ENCODE results near the gene OTUD7B.
"Not testable (repeated sequence)": the region's sequence is repeated elsewhere in the genome, so short reads cannot be mapped to it uniquely, and the experiment has no call there.

OTUD7B gene

GRCh38 chr1:150003801-150004200, 6.7 kb downstream of the OTUD7B start:
- DNase-seq (ENCODE audit: low spot score), result no peak

- no peak for DNase-seq (ENCODE audit: low spot score)
These were observed 8.3 kb downstream of the OTUD7B start for GRCh38 chr1:150002217-150002616.

GRCh38 chr1:150001415-150001814, 9.1 kb downstream of the OTUD7B start:
- no peak for DNase-seq (ENCODE audit: low spot score)

GRCh38 chr1:149997585-149998262, 12.8 kb downstream of the OTUD7B start:
- DNase-seq (ENCODE audit: low spot score), result peak; percentile 84

GRCh38 chr1:149995927-149996326, 14.6 kb downstream of the OTUD7B start:
- DNase-seq (ENCODE audit: low spot score), result no peak

- no peak for DNase-seq (ENCODE audit: low spot score)
These were observed 16.8 kb downstream of the OTUD7B start for GRCh38 chr1:149993764-149994163.

- no peak for DNase-seq (ENCODE audit: low spot score)
These were observed 17.3 kb downstream of the OTUD7B start for GRCh38 chr1:149993181-149993580.

- no peak for DNase-seq (ENCODE audit: low spot score)
These were observed 23.3 kb downstream of the OTUD7B start for GRCh38 chr1:149987297-149987595.

GRCh38 chr1:149986486-149987296, 23.8 kb downstream of the OTUD7B start:
- no peak for DNase-seq (ENCODE audit: low spot score)

GRCh38 chr1:149979972-149980540, 30.5 kb downstream of the OTUD7B start:
- no peak for DNase-seq (ENCODE audit: low spot score)

- no peak for DNase-seq (ENCODE audit: low spot score)
These were observed 31.1 kb downstream of the OTUD7B start for GRCh38 chr1:149979245-149979971.

GRCh38 chr1:149978547-149979023, 31.9 kb downstream of the OTUD7B start:
- no peak for DNase-seq (ENCODE audit: low spot score)

- no peak for DNase-seq (ENCODE audit: low spot score)
These were observed 33.2 kb downstream of the OTUD7B start for GRCh38 chr1:149977345-149977744.

GRCh38 chr1:149972547-149972946, 38.0 kb downstream of the OTUD7B start:
- no peak for DNase-seq (ENCODE audit: low spot score)

- no peak for DNase-seq (ENCODE audit: low spot score)
These were observed 42.9 kb downstream of the OTUD7B start for GRCh38 chr1:149967646-149968045.

- DNase-seq (ENCODE audit: low spot score), result no peak
These were observed 43.5 kb downstream of the OTUD7B start for GRCh38 chr1:149967041-149967440.

- DNase-seq (ENCODE audit: low spot score), result no peak
These were observed 44.1 kb downstream of the OTUD7B start for GRCh38 chr1:149966405-149966804.

GRCh38 chr1:149965440-149965839, 45.1 kb downstream of the OTUD7B start:
- no peak for DNase-seq (ENCODE audit: low spot score)

- DNase-seq (ENCODE audit: low spot score), result peak; percentile 28
These were observed 47.2 kb downstream of the OTUD7B start for GRCh38 chr1:149963358-149963757.

- no peak for DNase-seq (ENCODE audit: low spot score)
These were observed 47.8 kb downstream of the OTUD7B start for GRCh38 chr1:149962736-149963135.

GRCh38 chr1:149962039-149962647, 48.4 kb downstream of the OTUD7B start:
- DNase-seq (ENCODE audit: low spot score), result peak; percentile 94

GRCh38 chr1:149957548-149957947, 53.0 kb downstream of the OTUD7B start:
- DNase-seq (ENCODE audit: low spot score), result not testable (repeated sequence)
